Colon (tissue), 2 donors: Measurements from ENCODE around the gene PCDHGA7.
"Not testable (repeated sequence)": the region's sequence is repeated elsewhere in the genome, so short reads cannot be mapped to it uniquely, and the experiment has no call there.

Experiments
- FAIRE-seq: peaks from 2 replicates; lab custom pipeline; 2012; peaks lifted over from hg19 to GRCh38; lab: Jason Lieb, UNC
- donor health status: control.
- donor health status: control.

PCDHGA7 gene

GRCh38 chr5:141398608-141399007, 16.1 kb downstream of the PCDHGA7 start:
- FAIRE-seq, result no peak

- no peak for FAIRE-seq
Observed at GRCh38 chr5:141399555-141400258, 17.2 kb downstream of the PCDHGA7 start.

- FAIRE-seq, result no peak
Observed at GRCh38 chr5:141402553-141403243, 20.2 kb downstream of the PCDHGA7 start, which contains the start of gene PCDHGA9. Gene PCDHGA9, plus strand, starts transcription at chr5:141402778. Its CDS starts 175 bp downstream, at chr5:141402953.

GRCh38 chr5:141403387-141403786, 20.8 kb downstream of the PCDHGA7 start:
- no peak for FAIRE-seq

- not testable (repeated sequence) for FAIRE-seq
Observed at GRCh38 chr5:141407790-141408505, 25.4 kb downstream of the PCDHGA7 start, which contains the start of gene PCDHGB6. Gene PCDHGB6, plus strand, starts transcription at chr5:141408021. Its CDS starts 182 bp downstream, at chr5:141408203.

- no peak for FAIRE-seq
Observed at GRCh38 chr5:141409598-141410306, 27.2 kb downstream of the PCDHGA7 start.

- no peak for FAIRE-seq
Observed at GRCh38 chr5:141411575-141411974, 29.0 kb downstream of the PCDHGA7 start.

- FAIRE-seq, result no peak
Observed at GRCh38 chr5:141412854-141413539, 30.5 kb downstream of the PCDHGA7 start, which contains the start of gene PCDHGA10. Gene PCDHGA10, plus strand, starts transcription at chr5:141412987. Its CDS starts 189 bp downstream, at chr5:141413176.

- FAIRE-seq, result no peak
Observed at GRCh38 chr5:141413540-141414069, 31.1 kb downstream of the PCDHGA7 start.

GRCh38 chr5:141414548-141415274, 32.2 kb downstream of the PCDHGA7 start:
- FAIRE-seq, result not testable (repeated sequence)

GRCh38 chr5:141415275-141415618, 32.7 kb downstream of the PCDHGA7 start:
- FAIRE-seq, result not testable (repeated sequence)

- not testable (repeated sequence) for FAIRE-seq
Observed at GRCh38 chr5:141417494-141418172, 35.1 kb downstream of the PCDHGA7 start, which contains the start of gene PCDHGB7. Gene PCDHGB7, plus strand, starts transcription at chr5:141417677. Its CDS starts 183 bp downstream, at chr5:141417860.

GRCh38 chr5:141419074-141419880, 36.7 kb downstream of the PCDHGA7 start:
- no peak for FAIRE-seq

GRCh38 chr5:141420855-141421488, 38.4 kb downstream of the PCDHGA7 start, which contains the start of gene PCDHGA11:
Gene PCDHGA11, plus strand, starts transcription at chr5:141421051. Its CDS starts 177 bp downstream, at chr5:141421228.
- no peak for FAIRE-seq

GRCh38 chr5:141421489-141421855, 38.9 kb downstream of the PCDHGA7 start:
- no peak for FAIRE-seq

GRCh38 chr5:141422742-141423291, 40.3 kb downstream of the PCDHGA7 start:
- no peak for FAIRE-seq

GRCh38 chr5:141427783-141428426, 45.4 kb downstream of the PCDHGA7 start:
- FAIRE-seq, result no peak
